HepG2 (cell line): ENCODE data around the gene CMTM2. TPM values are rescaled to one million over a fixed set of nuclear protein-coding genes. Genes with fewer than 3 reads are reported as not detected.
A peak's percentile ranks its signal among the peaks of the same experiment; 100 is the strongest.

ENCODE experiments used
- CENPT ChIP-seq: sonication (generic); formaldehyde crosslinking; IDR thresholded peaks from 2 replicates; pipeline ENCODE4 v1.8.0; 2022; ENCODE audit warnings: low read depth, mild to moderate bottlenecking, moderate library complexity, missing genetic modification reagents
- DR1 ChIP-seq: sonication (generic); formaldehyde crosslinking; IDR thresholded peaks from 2 replicates; pipeline ENCODE4 v1.8.0; 2021; ENCODE audit warnings: mild to moderate bottlenecking, missing genetic modification reagents, inconsistent platforms
- FOXK1 ChIP-seq: sonication (generic); formaldehyde crosslinking; IDR thresholded peaks from 2 replicates; pipeline ENCODE4 v1.4.0; 2020; ENCODE audit warnings: low read depth, missing genetic modification reagents, borderline replicate concordance
- FOXO1 ChIP-seq: sonication (generic); formaldehyde crosslinking; IDR thresholded peaks from 2 replicates; pipeline ENCODE4 v1.4.0; 2020; ENCODE audit warnings: missing genetic modification reagents
- GPN1 ChIP-seq: sonication (generic); formaldehyde crosslinking; IDR thresholded peaks from 2 replicates; pipeline ENCODE4 v1.5.1; 2020; ENCODE audit warnings: missing genetic modification reagents, borderline replicate concordance
- HIC2 ChIP-seq: sonication (generic); formaldehyde crosslinking; IDR thresholded peaks from 2 replicates; pipeline ENCODE4 v1.9.0; 2022; ENCODE audit warnings: low read depth, missing genetic modification reagents
- HMGXB4 ChIP-seq, 2 experiments: sonication (generic) in 1 of 2; formaldehyde crosslinking in 1 of 2; IDR thresholded peaks; 2 replicates each; pipeline versions ENCODE4 v1.4.0 to v1.6.1; 2018 to 2020; ENCODE audit warnings: missing genetic modification reagents in 2 of 2, borderline replicate concordance in 1 of 2, low read depth in 1 of 2, mild to moderate bottlenecking in 1 of 2, missing biosample characterization in 1 of 2
- ISL2 ChIP-seq: sonication (generic); formaldehyde crosslinking; IDR thresholded peaks from 2 replicates; pipeline ENCODE4 v1.5.0; 2020; ENCODE audit warnings: missing genetic modification reagents
- MAFF ChIP-seq: IDR thresholded peaks from 2 replicates; pipeline ENCODE4 v1.6.1; 2011; ENCODE audit warnings: low read depth, low read length, improper control_type of control experiment
- PITX1 ChIP-seq: sonication (generic); formaldehyde crosslinking; IDR thresholded peaks from 2 replicates; pipeline ENCODE4 v1.5.1; 2020; ENCODE audit warnings: mild to moderate bottlenecking, missing genetic modification reagents
- REPIN1 ChIP-seq: sonication (generic); formaldehyde crosslinking; IDR thresholded peaks from 2 replicates; pipeline ENCODE4 v1.8.0; 2022; ENCODE audit warnings: missing genetic modification reagents, low read depth, mild to moderate bottlenecking, borderline replicate concordance
- SMARCE1 ChIP-seq: fragments of 450-650 bp; IDR thresholded peaks from 2 replicates; pipeline ENCODE4 v1.6.1; 2017; ENCODE audit warnings: borderline replicate concordance
- ZBTB7B ChIP-seq: sonication (generic); formaldehyde crosslinking; IDR thresholded peaks from 2 replicates; pipeline ENCODE4 v1.4.0; 2020; ENCODE audit warnings: missing genetic modification reagents
- ZFAT ChIP-seq: sonication (generic); formaldehyde crosslinking; conservative IDR thresholded peaks from 2 replicates; pipeline ENCODE4 v1.8.1; 2023; ENCODE audit warnings: missing genetic modification reagents, inconsistent platforms
- ZFY ChIP-seq: sonication (generic); formaldehyde crosslinking; IDR thresholded peaks from 2 replicates; pipeline ENCODE4 v1.4.0; 2020; ENCODE audit warnings: missing genetic modification reagents
- ZNF20 ChIP-seq: sonication (generic); formaldehyde crosslinking; IDR thresholded peaks from 2 replicates; pipeline ENCODE4 v1.4.0; 2020; ENCODE audit warnings: mild to moderate bottlenecking, moderate library complexity, missing genetic modification reagents
- ZNF281 ChIP-seq: sonication (generic); formaldehyde crosslinking; IDR thresholded peaks from 2 replicates; pipeline ENCODE4 v1.4.0; 2020; ENCODE audit warnings: missing genetic modification reagents, borderline replicate concordance
- ZNF563 ChIP-seq: sonication (generic); formaldehyde crosslinking; IDR thresholded peaks from 2 replicates; pipeline ENCODE4 v1.8.0; 2022; ENCODE audit warnings: mild to moderate bottlenecking, moderate library complexity, missing genetic modification reagents
- ZNF777 ChIP-seq: sonication (generic); formaldehyde crosslinking; IDR thresholded peaks from 2 replicates; pipeline ENCODE4 v1.4.0; 2020; ENCODE audit warnings: missing genetic modification reagents
- ZNF788 ChIP-seq: sonication (generic); formaldehyde crosslinking; IDR thresholded peaks from 2 replicates; pipeline ENCODE4 v1.5.0; 2020; ENCODE audit warnings: mild to moderate bottlenecking, missing genetic modification reagents, borderline replicate concordance
- ZZZ3 ChIP-seq: sonication (generic); formaldehyde crosslinking; IDR thresholded peaks from 2 replicates; pipeline ENCODE4 v1.4.0; 2020; ENCODE audit warnings: missing genetic modification reagents, mild to moderate bottlenecking, borderline replicate concordance
- polyA plus RNA-seq, 8 experiments: library from polyadenylated mRNA; depleted of rRNA in 3 of 8; stranded (reverse) in 7 of 8; unstranded in 1 of 8; fragments of >200 nt; fragmentation: Illumina TruSeq in 4 of 8; extraction: Trizol in 4 of 8; gene quantifications; 2 replicates each; pipeline versions ENCODE4 v1.2.1 to v1.2.3, GENCODE V29; 2011 to 2016; ENCODE audit warnings: low read depth in 4 of 8, missing spikeins in 1 of 8, mixed read lengths in 1 of 8; ENCODE audit not compliant: insufficient read depth in 1 of 8
- total RNA-seq, 5 experiments: library from RNA; depleted of rRNA; stranded (reverse); fragments of >200 nt; fragmentation: Illumina TruSeq; extraction: Trizol; gene quantifications; 2 replicates each; pipeline ENCODE4 v1.2.3, GENCODE V29; 2016; ENCODE audit warnings: low read depth in 1 of 5

CMTM2 gene
- total and polyA plus RNA-seq, 2 of the 13 experiments (the other 11 are each of a cell fraction or from before 2014, with no cell fraction given): not detected

DNA sequence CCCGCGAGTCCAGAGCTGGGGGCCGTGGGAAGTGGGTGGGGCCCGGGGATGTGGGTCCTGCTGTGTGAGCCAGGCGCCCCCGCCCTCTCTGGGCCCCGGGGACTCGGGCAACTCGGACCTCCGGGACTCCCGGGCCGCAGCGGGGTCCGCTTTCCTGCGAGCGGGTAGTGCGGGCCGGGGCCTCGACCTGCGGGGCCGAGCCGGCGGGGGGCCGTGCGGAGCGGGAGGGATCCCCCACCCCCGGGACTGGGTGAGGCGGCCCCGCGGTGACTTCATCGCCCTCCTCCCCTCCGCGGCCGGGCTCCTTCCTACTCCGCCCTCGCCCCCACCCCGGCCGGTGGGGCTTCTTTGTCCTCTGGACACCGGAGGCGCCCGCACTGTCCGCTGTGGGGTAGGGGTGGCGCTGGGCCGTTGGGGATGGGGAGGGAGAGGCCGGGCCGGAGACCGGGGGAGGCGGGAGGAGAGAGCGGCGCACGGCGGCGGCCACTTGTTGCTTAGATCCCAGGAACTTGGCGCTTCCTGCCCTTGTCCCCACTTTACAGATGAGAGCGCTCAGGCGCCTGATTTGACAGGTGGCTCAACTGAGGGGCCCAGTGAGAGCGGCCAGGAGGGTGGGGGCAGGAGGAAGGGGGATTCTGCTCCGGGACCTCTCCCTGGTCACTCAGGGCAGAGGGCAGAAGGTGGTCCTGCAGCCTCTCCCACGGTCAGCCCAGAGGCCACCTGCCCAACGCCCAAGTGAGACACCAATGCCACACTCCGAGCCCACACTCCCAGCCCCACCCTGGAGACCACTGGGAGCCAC is 26.1 kb downstream of the CMTM2 start (continued):
- TF ChIP-seq HIC2: no peak
- TF ChIP-seq FOXK1: no peak
- TF ChIP-seq MAFF: no peak
- no peak for TF ChIP-seq DR1 (CRISPR knock-in tag)
- no peak for TF ChIP-seq REPIN1 (CRISPR knock-in tag)
- TF ChIP-seq SMARCE1: no peak
- TF ChIP-seq CENPT (CRISPR knock-in tag): 0 out of 2 replicates have a peak, but pooled peaks have one; percentile 44
- no peak for TF ChIP-seq ZZZ3
- peak; percentile 18; the same call in 1 of the 2 replicates for TF ChIP-seq ZBTB7B
- peak; percentile 79 for TF ChIP-seq ZNF777
- TF ChIP-seq PITX1 (CRISPR knock-in tag): 0 out of 2 replicates have a peak, but pooled peaks have one; percentile 14
- TF ChIP-seq HMGXB4 (CRISPR knock-in tag; IDR thresholded peaks at IDR 0.05; ENCODE audit: borderline replicate concordance in 1 of 2, low read depth in 1 of 2): peak in 1 of 2 experiments; percentile 95; a peak in 3 of 4 replicates
- TF ChIP-seq ZFAT (CRISPR knock-in tag): 0 out of 2 replicates have a peak, but pooled peaks have one; percentile 19
- no peak for TF ChIP-seq FOXO1
- peak; percentile 43; the same call in 1 of the 2 replicates for TF ChIP-seq ZNF788
- TF ChIP-seq ISL2: no peak
- no peak for TF ChIP-seq ZNF281
- no peak for TF ChIP-seq ZNF20 (CRISPR knock-in tag)
- TF ChIP-seq ZNF563 (CRISPR knock-in tag): peak; percentile 81; the same call in 1 of the 2 replicates
- no peak for TF ChIP-seq GPN1 (CRISPR knock-in tag)
- TF ChIP-seq ZFY (CRISPR knock-in tag): peak; percentile 54; the same call in 1 of the 2 replicates
